Naive thymus-derived CD8-positive, alpha-beta T cell (primary cell): Measurements from ENCODE around the gene LRIT3. TPM values are rescaled to one million over a fixed set of nuclear protein-coding genes. Genes with fewer than 3 reads are reported as not detected.

Experiments used
- ATAC-seq, 2 donors: fragments of 150-1000 bp; cut with Tn5 transposase in 1 of 2; sonication (Bioruptor Pico), chemical (Tn5 transposase) in 1 of 2; 1 replicate in 1 of 2; 2 replicates in 1 of 2; pipeline ENCODE4 v1.10.0; 2021; ENCODE audit warnings: mild to moderate bottlenecking in 2 of 2, moderate library complexity in 2 of 2
- POLR2A ChIA-PET: fragments of 350-600 bp; sonication (Branson Sonifier 250); formaldehyde crosslinking; loops from one replicate; lab custom pipeline; 2021; ENCODE audit warnings: antibody characterized with exemption; lab: Charles Lee
- DNase-seq, 10 donors: peaks; one replicate each; pipeline versions ENCODE4 v3.0.0 to v3.0.0-alpha.2; 2020 to 2022
- H3K27ac Mint-ChIP-seq, 10 donors: one replicate each; pipeline ENCODE4 v1.8.0; 2020 to 2022; ENCODE audit warnings: mild to moderate bottlenecking in 10 of 10, mixed read lengths in 10 of 10, moderate library complexity in 4 of 10, inconsistent platforms in 1 of 10
- H3K27me3 Mint-ChIP-seq, 5 donors: one replicate each; pipeline ENCODE4 v1.8.0; 2021 to 2022; ENCODE audit warnings: mixed read lengths in 5 of 5
- H3K36me3 Mint-ChIP-seq, 3 donors: one replicate each; pipeline ENCODE4 v1.8.0; 2020 to 2022; ENCODE audit warnings: mixed read lengths in 3 of 3, mild to moderate bottlenecking in 2 of 3, inconsistent platforms in 1 of 3
- H3K4me1 Mint-ChIP-seq, 4 donors: one replicate each; pipeline ENCODE4 v1.8.0; 2021 to 2022; ENCODE audit warnings: mixed read lengths in 4 of 4
- H3K4me3 Mint-ChIP-seq, 10 donors: one replicate each; pipeline ENCODE4 v1.8.0; 2020 to 2022; ENCODE audit warnings: mild to moderate bottlenecking in 10 of 10, mixed read lengths in 10 of 10, moderate library complexity in 6 of 10, inconsistent platforms in 1 of 10
- H3K9me3 Mint-ChIP-seq, 9 donors: one replicate each; pipeline ENCODE4 v1.8.0; 2020 to 2022; ENCODE audit warnings: mixed read lengths in 9 of 9, mild to moderate bottlenecking in 3 of 9, inconsistent platforms in 1 of 9, moderate library complexity in 1 of 9
- polyA plus RNA-seq, 3 donors: library from polyadenylated mRNA; unstranded; fragments of 300-500 nt; fragmentation: Illumina TruSeq; gene quantifications; one replicate each; pipeline ENCODE4 v1.2.3, GENCODE V29; 2021
- total RNA-seq, 8 experiments: library from RNA in 2 of 8; stranded (reverse) in 2 of 8; gene quantifications; one replicate each; pipeline ENCODE4 v1.2.3 and lab custom pipeline; 2021 to 2026

LRIT3 gene
- total and polyA plus RNA-seq, 5 experiments from 2014 or later: 0.18 to 0.33 TPM; not detected in 3

DNA sequence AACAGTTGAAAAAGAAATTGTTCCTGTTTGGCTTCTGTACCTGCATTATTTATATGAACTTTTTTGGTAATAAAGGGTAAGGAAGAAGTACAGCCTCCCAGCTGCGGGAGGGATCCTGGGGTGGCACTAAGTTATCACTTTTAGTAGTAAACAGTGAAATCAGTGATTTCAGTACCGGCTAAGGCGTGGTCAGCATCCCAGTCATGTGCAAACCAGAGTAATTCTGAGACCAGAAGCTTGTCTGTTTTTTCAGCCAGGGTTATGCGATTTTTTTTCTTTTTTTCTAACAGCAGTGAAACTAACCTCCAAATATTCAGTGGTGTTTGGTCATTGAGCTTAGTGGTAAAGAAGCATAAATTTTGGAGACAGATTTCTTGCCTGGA, 68.1 kb downstream of the LRIT3 start:
- no peaks in the 10 kb centered on the region for H3K9me3 Mint-ChIP-seq

DNA sequence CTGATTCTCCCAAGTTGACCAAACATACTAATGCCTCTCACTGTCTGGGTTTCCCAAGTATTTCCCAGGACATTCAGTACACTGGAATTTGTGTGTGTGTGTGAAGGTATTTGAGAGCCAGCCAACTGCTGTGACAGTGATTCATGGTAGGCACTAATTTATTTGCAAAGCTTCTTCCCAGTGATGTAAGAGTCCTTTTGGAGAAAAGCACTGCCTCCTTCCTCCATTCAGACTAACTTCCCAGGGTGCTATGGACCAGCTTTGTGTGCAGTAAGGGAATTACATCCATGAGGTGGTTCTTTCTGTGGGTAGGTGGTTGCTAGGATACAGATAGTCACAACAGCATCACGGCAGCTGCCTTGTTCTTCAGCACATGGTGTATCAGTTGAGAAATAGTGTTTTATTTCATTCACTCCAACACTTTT, 73.5 kb downstream of the LRIT3 start:
- H3K27ac Mint-ChIP-seq: no peak overlapping the region
- H3K36me3 Mint-ChIP-seq: no peaks in the 10 kb centered on the region
- peaks cover 0 to 2% (median 0%) of the 10 kb centered on the region in 4 donors for H3K4me1 Mint-ChIP-seq
- no peak for ATAC-seq
- H3K27me3 Mint-ChIP-seq: peaks cover 0 to 3% (median 0%) of the 10 kb centered on the region in 5 donors
- POLR2A ChIA-PET: no interaction called here
- H3K4me3 Mint-ChIP-seq: no peak overlapping the region
- H3K9me3 Mint-ChIP-seq: no peaks in the 10 kb centered on the region
- no peak for DNase-seq

More for the DNA sequence above, 68.1 kb downstream of the LRIT3 start:
- Mint-ChIP-seq H3K27me3 (peaks cover 10 to 30% (median 16%) of the 10 kb centered on the region in 5 donors), H3K4me1 (no peaks in the 10 kb centered on the region), H3K36me3 (no peaks in the 10 kb centered on the region), H3K27ac (no peak overlapping the region), H3K4me3 (no peak overlapping the region)
- no peak for ATAC-seq
- no peak for DNase-seq
- POLR2A ChIA-PET: no interaction called here

Other genes starting within 250 kb of the LRIT3 start
- gene CASP6, start 144.7 kb upstream of the LRIT3 start, total RNA-seq: 10 to 100 TPM; 17.8 to 19.4 TPM
- 10 to 100 TPM; 57.2 to 87.7 (median 73.6) TPM for gene CASP6, start 144.7 kb upstream of the LRIT3 start, polyA plus RNA-seq
- 10 to 100 TPM; 16.0 to 20.3 TPM for gene PLA2G12A, start 118.0 kb upstream of the LRIT3 start, total RNA-seq
- gene PLA2G12A, start 118.0 kb upstream of the LRIT3 start, polyA plus RNA-seq: 10 to 100 TPM; 51.6 to 56.9 (median 53.7) TPM
- not detected for gene CFI, start 46.1 kb upstream of the LRIT3 start, total RNA-seq
- not detected for gene CFI, start 46.1 kb upstream of the LRIT3 start, polyA plus RNA-seq
- gene GAR1, start 32.3 kb upstream of the LRIT3 start, total RNA-seq: 10 to 100 TPM; 13.0 to 13.3 TPM
- gene GAR1, start 32.3 kb upstream of the LRIT3 start, polyA plus RNA-seq: 10 to 100 TPM; 12.5 to 23.7 (median 16.2) TPM
- gene RRH, start 20.1 kb upstream of the LRIT3 start, total RNA-seq: under 1 TPM in 1 of 2 experiments, not detected in 1; 0.42 TPM
- gene RRH, start 20.1 kb upstream of the LRIT3 start, polyA plus RNA-seq: not detected
- not detected for gene EGF, start 64.8 kb downstream of the LRIT3 start, total RNA-seq
- gene EGF, start 64.8 kb downstream of the LRIT3 start, polyA plus RNA-seq: not detected